Measurements from ENCODE around the gene SLC16A3.

GRCh38 chr17:82257473-82257872 lies 28.6 kb downstream of the SLC16A3 start:
- TF ChIP-seq ZNF274 (IDR thresholded peaks at IDR 0.05; ENCODE audit: low read depth, low read length) (no peak), YY1 (IDR thresholded peaks at IDR 0.05; ENCODE audit: insufficient read depth, insufficient read length) (no peak)
